Peyer's patch (tissue), 4 donors: ENCODE data around the gene IFIT1B. TPM values are rescaled to one million over a fixed set of nuclear protein-coding genes. Genes with fewer than 3 reads are reported as not detected.

Source experiments
- DNase-seq, 3 donors: peaks; one replicate each; pipeline ENCODE4 v3.0.0-alpha.2; 2017 to 2019
- H3K27ac ChIP-seq, 4 donors: fragments of 200-600 bp; sonication (generic); one replicate each; pipeline ENCODE4 v1.5.1; 2016 to 2019
- H3K27me3 ChIP-seq, 2 donors: fragments of 200-600 bp; sonication (generic); one replicate each; pipeline ENCODE4 v1.5.1; 2019
- H3K36me3 ChIP-seq, 3 donors: fragments of 200-600 bp; sonication (generic); one replicate each; pipeline ENCODE4 v1.5.1; 2016 to 2019
- H3K4me1 ChIP-seq, 4 donors: fragments of 200-600 bp; sonication (generic); one replicate each; pipeline ENCODE4 v1.5.1; 2016 to 2019
- H3K4me3 ChIP-seq, 4 donors: fragments of 200-600 bp; sonication (generic); 1 replicate in 3 of 4; 2 replicates in 1 of 4; pipeline ENCODE4 v1.5.1; 2016 to 2019; ENCODE audit warnings: mild to moderate bottlenecking in 1 of 4
- H3K9me3 ChIP-seq, 4 donors: fragments of 200-600 bp; sonication (generic); one replicate each; pipeline ENCODE4 v1.5.1; 2016 to 2019; ENCODE audit warnings: mild to moderate bottlenecking in 1 of 4
- CTCF ChIP-seq, 6 experiments: fragments of 450-650 bp in 4 of 6; fragments of 200-600 bp in 2 of 6; sonication (generic) in 1 of 6; IDR thresholded peaks; one replicate each; pipeline ENCODE4 v1.5.1; 2017 to 2019; ENCODE audit warnings: antibody characterized with exemption in 6 of 6, mild to moderate bottlenecking in 3 of 6, moderate library complexity in 1 of 6
- POLR2A ChIP-seq, 2 donors: fragments of 450-650 bp; IDR thresholded peaks; one replicate each; pipeline ENCODE4 v1.5.1; 2017; ENCODE audit warnings: antibody characterized with exemption in 2 of 2, mild to moderate bottlenecking in 2 of 2, moderate library complexity in 2 of 2
- total RNA-seq, 4 donors: library from RNA; depleted of rRNA; stranded (reverse); fragments of >200 nt; gene quantifications; one replicate each; pipeline ENCODE4 v1.1.0, GENCODE V29; 2016

Gene IFIT1B
- total RNA-seq, 4 donors from 2014 or later: not detected

- Histone ChIP-seq H3K9me3 (no peaks in the 10 kb centered on the region), H3K4me1 (peaks cover 0 to 27% (median 5%) of the 10 kb centered on the region in 4 donors), H3K27ac (peak within 1 kb of the TSS; percentile 94 to 98 (median 94)), H3K36me3 (peaks cover 0 to 4% (median 0%) of the 10 kb centered on the region in 3 donors), H3K4me3 (peak within 1 kb of the TSS; percentile 57 to 91 (median 77)), H3K27me3 (no peaks in the 10 kb centered on the region)
- DNase-seq: peak; percentile 62 to 85 (median 84)
- TF ChIP-seq POLR2A (IDR thresholded peaks at IDR 0.05) (peak; percentile 30 to 53), CTCF (IDR thresholded peaks at IDR 0.05) (peak in 1 of 6 experiments; percentile 1)
Observed at GRCh38 chr10:89414146-89414878, 36.5 kb downstream of the IFIT1B start, which contains the start of gene IFIT5. Gene IFIT5 (plus strand): TSS chr10:89414568. CDS start chr10:89414799, 231 bp downstream.

- peak; percentile 72 to 76 (median 73) for DNase-seq
- peaks cover 0 to 4% (median 0%) of the 10 kb centered on the region in 3 donors for H3K36me3 ChIP-seq
- H3K27me3 ChIP-seq: no peaks in the 10 kb centered on the region
- TF ChIP-seq POLR2A (IDR thresholded peaks at IDR 0.05) (peak in 1 of 2 donors; percentile 27), CTCF (IDR thresholded peaks at IDR 0.05) (peak in 1 of 6 experiments; percentile 3)
- peak overlapping the region; percentile 94 to 98 (median 94) for H3K27ac ChIP-seq
- H3K9me3 ChIP-seq: no peaks in the 10 kb centered on the region
- H3K4me1 ChIP-seq: peaks cover 0 to 27% (median 6%) of the 10 kb centered on the region in 4 donors
- H3K4me3 ChIP-seq: peak overlapping the region; percentile 57 to 91 (median 77)
Observed at GRCh38 chr10:89414879-89415821, 37.3 kb downstream of the IFIT1B start.

- peaks cover 0 to 27% (median 6%) of the 10 kb centered on the region in 4 donors for H3K4me1 ChIP-seq
- no peak for TF ChIP-seq CTCF (IDR thresholded peaks at IDR 0.05)
- TF ChIP-seq POLR2A (IDR thresholded peaks at IDR 0.05): no peak
- H3K4me3 ChIP-seq: no peak overlapping the region
- no peak for DNase-seq
- H3K36me3 ChIP-seq: peaks cover 0 to 12% (median 3%) of the 10 kb centered on the region in 3 donors
- H3K27me3 ChIP-seq: no peaks in the 10 kb centered on the region
- H3K9me3 ChIP-seq: no peaks in the 10 kb centered on the region
- H3K27ac ChIP-seq: no peak overlapping the region
Observed at GRCh38 chr10:89416465-89416864, 38.6 kb downstream of the IFIT1B start.

GRCh38 chr10:89419548-89419947 lies 41.7 kb downstream of the IFIT1B start:
- no peak for DNase-seq
- peak in 5 of 6 experiments; percentile 10 to 37 (median 25) for TF ChIP-seq CTCF (IDR thresholded peaks at IDR 0.05)
- no peak for TF ChIP-seq POLR2A (IDR thresholded peaks at IDR 0.05)
- Histone ChIP-seq H3K36me3 (peaks cover 0 to 12% (median 3%) of the 10 kb centered on the region in 3 donors), H3K4me3 (no peak overlapping the region), H3K4me1 (peaks cover 0 to 27% (median 6%) of the 10 kb centered on the region in 4 donors), H3K27me3 (no peaks in the 10 kb centered on the region), H3K27ac (no peak overlapping the region), H3K9me3 (no peaks in the 10 kb centered on the region)

- no peaks in the 10 kb centered on the region for H3K27me3 ChIP-seq
Observed at GRCh38 chr10:89421018-89421476, 43.2 kb downstream of the IFIT1B start.

More at GRCh38 chr10:89421018-89421476, 43.2 kb downstream of the IFIT1B start:
- peaks cover 0 to 12% (median 3%) of the 10 kb centered on the region in 3 donors for H3K36me3 ChIP-seq
- peaks cover 0 to 21% (median 6%) of the 10 kb centered on the region in 4 donors for H3K4me1 ChIP-seq
- no peak for DNase-seq
- no peak overlapping the region for H3K27ac ChIP-seq
- H3K4me3 ChIP-seq: no peak overlapping the region
- TF ChIP-seq POLR2A (IDR thresholded peaks at IDR 0.05): no peak
- TF ChIP-seq CTCF (IDR thresholded peaks at IDR 0.05): no peak
- no peaks in the 10 kb centered on the region for H3K9me3 ChIP-seq
